ENCODE data around the gene ANKS6. TPM values are rescaled to one million over a fixed set of nuclear protein-coding genes. Genes with fewer than 3 reads are reported as not detected.

The ANKS6 gene
- total RNA-seq, 4 donors from 2014 or later = 11.0 to 21.7 (median 15.3) TPM

DNA sequence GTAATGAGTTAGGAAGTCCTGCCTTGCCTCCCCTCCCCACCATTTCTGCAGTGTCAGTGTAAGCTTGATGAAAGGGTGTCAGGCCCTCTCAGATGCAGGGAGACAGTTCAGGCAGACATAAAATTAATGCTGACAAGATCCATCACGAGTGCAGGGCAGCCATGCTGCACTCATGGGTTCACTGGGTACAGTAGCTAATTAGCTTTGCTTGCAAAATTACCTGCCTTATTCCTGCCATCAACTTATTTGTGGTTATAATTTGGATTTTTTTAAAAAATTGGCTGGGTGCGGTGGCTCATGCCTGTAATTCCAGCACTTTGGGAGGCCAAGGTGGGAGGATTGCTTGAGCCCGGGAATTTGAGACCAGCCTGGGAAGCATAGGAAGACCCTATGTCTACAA lies 29.1 kb upstream of the ANKS6 start:
- Histone ChIP-seq H3K4me3 (no peak overlapping the region), H3K27ac (no peak overlapping the region), H3K27me3 (no peaks in the 10 kb centered on the region), H3K9me3 (no peaks in the 10 kb centered on the region), H3K4me1 (no peaks in the 10 kb centered on the region), H3K36me3 (peaks cover 0 to 42% (median 0%) of the 10 kb centered on the region in 3 donors)
- 82 to 83% methylated on average over 3 of the region's 3 CpGs for WGBS, 2 donors
- intact Hi-C loops (cut with DNase I) = no loop called here
- no peak for TF ChIP-seq POLR2A (IDR thresholded peaks at IDR 0.05)
- TF ChIP-seq, protein P1, sequence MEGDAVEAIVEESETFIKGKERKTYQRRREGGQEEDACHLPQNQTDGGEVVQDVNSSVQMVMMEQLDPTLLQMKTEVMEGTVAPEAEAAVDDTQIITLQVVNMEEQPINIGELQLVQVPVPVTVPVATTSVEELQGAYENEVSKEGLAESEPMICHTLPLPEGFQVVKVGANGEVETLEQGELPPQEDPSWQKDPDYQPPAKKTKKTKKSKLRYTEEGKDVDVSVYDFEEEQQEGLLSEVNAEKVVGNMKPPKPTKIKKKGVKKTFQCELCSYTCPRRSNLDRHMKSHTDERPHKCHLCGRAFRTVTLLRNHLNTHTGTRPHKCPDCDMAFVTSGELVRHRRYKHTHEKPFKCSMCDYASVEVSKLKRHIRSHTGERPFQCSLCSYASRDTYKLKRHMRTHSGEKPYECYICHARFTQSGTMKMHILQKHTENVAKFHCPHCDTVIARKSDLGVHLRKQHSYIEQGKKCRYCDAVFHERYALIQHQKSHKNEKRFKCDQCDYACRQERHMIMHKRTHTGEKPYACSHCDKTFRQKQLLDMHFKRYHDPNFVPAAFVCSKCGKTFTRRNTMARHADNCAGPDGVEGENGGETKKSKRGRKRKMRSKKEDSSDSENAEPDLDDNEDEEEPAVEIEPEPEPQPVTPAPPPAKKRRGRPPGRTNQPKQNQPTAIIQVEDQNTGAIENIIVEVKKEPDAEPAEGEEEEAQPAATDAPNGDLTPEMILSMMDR (IDR thresholded peaks at IDR 0.05) = no peak
- no peak for DNase-seq

DNA sequence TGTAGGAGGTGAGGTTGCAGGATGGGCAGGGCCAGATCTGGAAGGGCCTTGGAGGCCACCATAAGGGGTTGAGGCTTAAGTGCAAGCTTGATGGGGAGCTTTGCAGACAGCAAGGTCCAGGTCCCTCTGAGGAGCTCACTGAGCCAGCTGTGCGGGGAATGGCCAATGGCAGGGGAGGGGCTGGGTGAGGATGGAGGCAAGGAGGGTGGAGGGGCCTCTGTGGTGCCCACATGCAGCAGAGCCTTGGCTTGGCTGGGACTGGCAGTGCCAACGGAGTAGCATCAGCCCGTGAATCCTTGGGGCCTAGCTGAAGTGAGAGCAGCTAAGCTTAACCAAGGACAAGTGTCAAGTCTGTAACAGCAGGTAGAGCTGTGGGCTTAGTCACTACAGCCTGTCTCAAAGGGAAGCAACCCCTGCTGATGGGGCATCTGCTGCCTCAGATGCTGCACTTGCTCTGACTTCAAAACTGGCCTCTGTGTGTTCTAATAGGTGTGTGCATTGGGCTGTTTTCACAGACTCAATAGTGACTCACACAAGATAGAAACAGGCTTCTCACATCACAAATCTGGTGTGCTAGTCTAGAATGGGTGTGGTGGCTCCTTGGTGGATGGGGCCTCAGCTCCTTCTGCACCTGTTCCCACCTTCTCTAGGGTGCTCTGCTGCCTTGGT lies 27.4 kb upstream of the ANKS6 start:
- intact Hi-C loops (cut with DNase I) = no loop called here
- Histone ChIP-seq H3K4me1 (no peaks in the 10 kb centered on the region), H3K4me3 (no peak overlapping the region), H3K9me3 (no peaks in the 10 kb centered on the region), H3K27me3 (no peaks in the 10 kb centered on the region), H3K27ac (no peak overlapping the region), H3K36me3 (peaks cover 0 to 34% (median 0%) of the 10 kb centered on the region in 3 donors)
- WGBS, 2 donors = 81 to 90% methylated on average over 3 of the region's 3 CpGs
- no peak for TF ChIP-seq POLR2A (IDR thresholded peaks at IDR 0.05)
- TF ChIP-seq, protein P1 (IDR thresholded peaks at IDR 0.05) = no peak
- DNase-seq = no peak

DNA sequence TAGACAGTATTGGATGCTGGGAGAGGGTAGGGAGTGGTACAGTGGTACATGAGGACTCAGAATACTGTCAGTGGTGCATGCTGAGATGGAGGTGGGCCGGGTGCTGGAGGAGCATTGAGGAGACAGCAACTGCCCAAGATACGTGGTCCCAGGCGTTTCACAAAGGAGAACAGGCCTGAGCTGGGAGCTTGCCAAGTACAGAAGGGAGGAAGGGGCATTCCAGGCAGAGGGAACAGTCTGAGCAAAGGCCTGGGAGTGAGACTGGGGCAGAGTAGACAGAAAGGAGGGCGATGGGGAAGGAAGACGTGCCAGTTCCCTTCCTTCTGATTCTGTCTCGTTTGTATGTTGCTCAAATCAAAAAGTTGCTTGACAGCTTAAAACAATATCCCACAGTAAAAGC lies 26.3 kb upstream of the ANKS6 start:
- H3K27me3 ChIP-seq = no peaks in the 10 kb centered on the region
- peaks cover 0 to 29% (median 0%) of the 10 kb centered on the region in 3 donors for H3K36me3 ChIP-seq
- TF ChIP-seq, protein P1 (IDR thresholded peaks at IDR 0.05) = no peak
- TF ChIP-seq POLR2A (IDR thresholded peaks at IDR 0.05) = no peak
- DNase-seq = no peak
- no peak overlapping the region for H3K4me3 ChIP-seq
- no peaks in the 10 kb centered on the region for H3K4me1 ChIP-seq
- intact Hi-C loops (cut with DNase I) = no loop called here
- H3K9me3 ChIP-seq = no peaks in the 10 kb centered on the region
- H3K27ac ChIP-seq = no peak overlapping the region
- WGBS, 2 donors = 83 to 94% methylated on average over 4 to 6 of the region's 6 CpGs

DNA sequence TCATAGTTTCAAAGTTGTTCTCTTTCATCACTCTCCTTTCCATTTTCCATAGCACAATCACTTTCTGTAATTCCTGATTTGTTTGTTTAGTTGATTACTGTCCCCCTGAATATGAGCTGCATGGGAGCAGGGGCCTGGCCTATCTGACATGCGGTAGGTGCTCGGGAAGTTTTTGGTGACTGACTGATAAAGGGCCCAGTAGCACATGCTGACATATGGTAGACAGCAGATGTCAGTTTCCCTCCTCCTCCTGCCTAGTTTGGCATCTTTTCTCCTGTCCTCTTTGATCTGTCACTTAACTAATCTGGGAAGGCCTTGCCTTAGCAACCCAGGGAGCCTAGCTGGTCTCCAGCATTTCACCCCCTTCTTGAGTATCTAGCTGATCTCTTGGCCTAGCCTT lies 25.5 kb upstream of the ANKS6 start:
- intact Hi-C loops (cut with DNase I) = no loop called here
- no peak overlapping the region for H3K27ac ChIP-seq
- H3K27me3 ChIP-seq = no peaks in the 10 kb centered on the region
- TF ChIP-seq, protein P1 (IDR thresholded peaks at IDR 0.05) = no peak
- TF ChIP-seq POLR2A (IDR thresholded peaks at IDR 0.05) = no peak
- no peak for DNase-seq
- WGBS, 2 donors = 92 to 100% methylated on average over 2 of the region's 2 CpGs
- no peak overlapping the region for H3K4me3 ChIP-seq
- no peaks in the 10 kb centered on the region for H3K9me3 ChIP-seq
- H3K4me1 ChIP-seq = no peaks in the 10 kb centered on the region
- peaks cover 0 to 27% (median 0%) of the 10 kb centered on the region in 3 donors for H3K36me3 ChIP-seq

DNA sequence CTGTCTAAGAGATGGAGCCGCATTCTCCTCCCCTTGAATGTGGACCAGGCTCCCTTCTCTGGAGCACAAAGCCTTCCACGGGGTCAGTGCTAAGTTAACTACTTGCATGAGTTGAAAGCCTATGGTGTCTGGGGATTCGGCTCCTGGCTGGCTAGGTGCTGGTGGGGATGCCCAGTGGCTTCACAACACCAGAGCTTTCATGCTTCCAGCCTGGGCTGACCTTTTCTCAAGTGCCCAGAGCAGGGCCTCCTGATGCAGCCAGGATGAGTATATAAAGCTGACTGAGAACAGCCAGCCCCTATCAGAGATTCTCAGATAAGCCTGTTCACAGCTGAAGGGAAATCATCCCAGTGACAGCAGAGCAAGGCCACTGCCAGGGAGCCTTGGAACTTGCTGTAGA lies 22.9 kb upstream of the ANKS6 start:
- Histone ChIP-seq H3K4me3 (no peak overlapping the region), H3K9me3 (no peaks in the 10 kb centered on the region), H3K36me3 (peaks cover 0 to 21% (median 0%) of the 10 kb centered on the region in 3 donors), H3K27ac (no peak overlapping the region), H3K27me3 (no peaks in the 10 kb centered on the region), H3K4me1 (no peaks in the 10 kb centered on the region)
- intact Hi-C loops (cut with DNase I) = no loop called here
- DNase-seq = no peak
- WGBS, 2 donors = 89% methylated on average over 2 of the region's 3 CpGs; no CpG with 5 or more reads in 1 of the 2 donors
- TF ChIP-seq, protein P1 (IDR thresholded peaks at IDR 0.05) = no peak
- TF ChIP-seq POLR2A (IDR thresholded peaks at IDR 0.05) = no peak

Measured in esophagus squamous epithelium (tissue), 5 donors.